H4 (cell line): ENCODE measurements around the gene FOXE3. TPM values are rescaled to one million over a fixed set of nuclear protein-coding genes. Genes with fewer than 3 reads are reported as not detected.
A peak's percentile ranks its signal among the peaks of the same experiment; 100 is the strongest.

Experiments used
- DNase-seq: peaks from one replicate; pipeline ENCODE4 v3.0.0-alpha.2; 2015; ENCODE audit warnings: low spot score
- total RNA-seq: library from RNA; depleted of rRNA; stranded (reverse); fragments of >200 nt; shearing (Covaris generic); gene quantifications from 2 replicates; pipeline ENCODE4 v1.2.3, GENCODE V29; 2014; rRNA removed

Gene FOXE3
- total RNA-seq: not detected in 2 replicates

- DNase-seq: no peak
These were observed at the start of gene FOXE3 for GRCh38 chr1:47415728-47416318. Gene FOXE3, plus strand, starts transcription at chr1:47416285. Its CDS starts 31 bp downstream, at chr1:47416316.

- DNase-seq: no peak
These were observed 48.4 kb upstream of the FOXE3 start for GRCh38 chr1:47367651-47368050.

GRCh38 chr1:47371016-47371517 is 45.0 kb upstream of the FOXE3 start:
- no peak for DNase-seq

- DNase-seq: no peak
These were observed 41.6 kb upstream of the FOXE3 start for GRCh38 chr1:47374501-47374900.

- no peak for DNase-seq
These were observed 37.9 kb upstream of the FOXE3 start for GRCh38 chr1:47378147-47378546.

GRCh38 chr1:47380699-47381098 is 35.4 kb upstream of the FOXE3 start:
- DNase-seq: no peak

- DNase-seq: no peak
These were observed 33.6 kb upstream of the FOXE3 start for GRCh38 chr1:47382399-47382983.

- DNase-seq: no peak
These were observed 32.0 kb upstream of the FOXE3 start for GRCh38 chr1:47384083-47384482.

GRCh38 chr1:47385020-47385419 is 31.1 kb upstream of the FOXE3 start:
- no peak for DNase-seq

GRCh38 chr1:47386268-47386667 is 29.8 kb upstream of the FOXE3 start:
- no peak for DNase-seq

GRCh38 chr1:47388030-47388890 is 27.8 kb upstream of the FOXE3 start:
- DNase-seq: no peak

- peak; percentile 60 for DNase-seq
These were observed 27.2 kb upstream of the FOXE3 start for GRCh38 chr1:47388891-47389238.

- DNase-seq: no peak
These were observed 26.4 kb upstream of the FOXE3 start for GRCh38 chr1:47389731-47390130.

- no peak for DNase-seq
These were observed 25.2 kb upstream of the FOXE3 start for GRCh38 chr1:47390843-47391242.

- no peak for DNase-seq
These were observed 22.9 kb upstream of the FOXE3 start for GRCh38 chr1:47393141-47393540.

GRCh38 chr1:47395433-47395832 is 20.7 kb upstream of the FOXE3 start:
- no peak for DNase-seq

GRCh38 chr1:47396671-47397196 is 19.4 kb upstream of the FOXE3 start:
- DNase-seq: no peak

- no peak for DNase-seq
These were observed 16.8 kb upstream of the FOXE3 start for GRCh38 chr1:47399138-47399845.

GRCh38 chr1:47399846-47400155 is 16.3 kb upstream of the FOXE3 start:
- DNase-seq: no peak

- no peak for DNase-seq
These were observed 14.3 kb upstream of the FOXE3 start for GRCh38 chr1:47401761-47402160.

GRCh38 chr1:47402591-47402990 is 13.5 kb upstream of the FOXE3 start:
- DNase-seq: no peak

GRCh38 chr1:47403321-47403910 is 12.7 kb upstream of the FOXE3 start:
- DNase-seq: no peak
